Activated T-cell treated with anti-CD3 and anti-CD28 coated beads for 1 hour (primary cell): ENCODE data around the gene TPCN1.
A peak's percentile ranks its signal among the peaks of the same experiment; 100 is the strongest.

ENCODE experiments used
- DNase-seq: peaks from one replicate; pipeline ENCODE4 v3.0.0-alpha.2; 2020; ENCODE audit warnings: low read depth

TPCN1 gene

GRCh38 chr12:113221181-113221996 lies at the start of gene TPCN1:
TPCN1 (plus strand) TSS chr12:113221464; CDS start chr12:113226853, 5,389 bp downstream.
- peak; percentile 98 for DNase-seq

GRCh38 chr12:113171543-113171942 lies 49.7 kb upstream of the TPCN1 start:
- no peak for DNase-seq

- DNase-seq: no peak
Observed at GRCh38 chr12:113172185-113172584, 49.1 kb upstream of the TPCN1 start.

DNA sequence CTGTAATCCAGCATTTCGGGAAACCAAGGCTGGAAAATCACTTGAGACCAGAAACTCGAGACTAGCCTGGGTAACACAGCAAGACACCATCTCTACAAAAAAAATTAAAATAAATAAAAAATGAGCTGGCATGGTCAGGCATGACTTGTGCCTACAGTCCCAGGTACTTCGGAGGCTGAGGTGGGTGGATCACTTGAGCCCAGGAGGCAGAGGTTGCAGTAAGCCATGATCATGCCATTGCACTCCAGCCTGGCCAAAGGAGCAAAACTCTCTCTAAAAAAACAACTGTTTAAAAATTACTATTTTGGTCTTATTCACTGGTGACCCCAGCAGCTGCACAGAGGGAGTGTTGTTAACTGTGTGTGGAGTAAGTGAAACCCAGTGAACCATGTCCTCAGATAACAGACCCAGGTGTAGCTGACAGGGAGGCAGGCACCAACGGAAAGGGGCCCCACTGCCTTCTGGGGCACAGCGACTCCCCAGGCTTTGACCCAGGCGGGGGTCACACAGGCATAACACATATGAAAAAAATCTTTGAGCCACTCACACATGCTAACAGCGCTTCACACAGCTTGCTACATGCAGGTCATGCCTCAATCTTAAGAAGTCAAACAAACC lies 48.1 kb upstream of the TPCN1 start:
- DNase-seq: no peak

GRCh38 chr12:113174461-113175384 lies 46.5 kb upstream of the TPCN1 start:
- peak; percentile 65 for DNase-seq

DNA sequence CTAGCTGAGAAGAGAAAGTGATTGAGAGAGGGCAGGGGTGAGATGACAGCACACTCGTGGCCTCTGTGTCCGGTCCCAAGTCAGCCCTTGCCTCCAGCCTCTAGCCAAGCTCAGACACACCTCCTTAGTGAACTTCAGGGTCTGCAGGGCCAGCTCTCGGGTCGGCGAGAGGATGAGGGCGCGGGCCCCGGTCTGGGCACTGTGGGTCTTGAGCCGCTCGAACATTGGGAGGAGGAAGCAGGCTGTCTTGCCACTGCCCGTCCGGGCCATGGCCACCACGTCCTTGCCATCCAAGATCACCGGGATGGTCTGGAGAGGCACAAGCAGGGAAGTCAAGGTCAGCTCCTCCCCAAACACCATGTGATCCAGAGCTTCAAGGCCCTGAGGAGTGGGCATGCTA lies 42.2 kb upstream of the TPCN1 start:
- DNase-seq: no peak

DNA sequence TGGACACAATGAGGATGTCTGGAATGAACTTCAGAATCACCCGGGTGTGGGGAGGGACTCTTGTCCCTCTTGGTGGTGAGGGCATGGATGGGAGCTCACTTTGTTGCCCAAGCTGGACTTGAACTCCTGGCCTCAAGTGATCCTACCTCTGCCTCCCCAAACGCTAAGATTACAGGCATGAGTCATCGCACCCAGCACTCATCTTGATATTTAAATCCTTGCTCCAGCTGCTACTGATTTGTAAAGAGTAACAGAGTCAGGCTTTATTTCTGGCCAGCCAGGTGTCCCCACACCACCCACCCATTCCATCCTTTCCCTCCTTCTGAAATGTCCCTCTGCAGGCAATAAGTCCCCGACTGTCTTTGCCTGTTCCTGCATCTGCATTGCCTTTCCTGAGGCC lies 40.9 kb upstream of the TPCN1 start:
- no peak for DNase-seq

- no peak for DNase-seq
Observed at GRCh38 chr12:113181975-113182374, 39.3 kb upstream of the TPCN1 start.

DNA sequence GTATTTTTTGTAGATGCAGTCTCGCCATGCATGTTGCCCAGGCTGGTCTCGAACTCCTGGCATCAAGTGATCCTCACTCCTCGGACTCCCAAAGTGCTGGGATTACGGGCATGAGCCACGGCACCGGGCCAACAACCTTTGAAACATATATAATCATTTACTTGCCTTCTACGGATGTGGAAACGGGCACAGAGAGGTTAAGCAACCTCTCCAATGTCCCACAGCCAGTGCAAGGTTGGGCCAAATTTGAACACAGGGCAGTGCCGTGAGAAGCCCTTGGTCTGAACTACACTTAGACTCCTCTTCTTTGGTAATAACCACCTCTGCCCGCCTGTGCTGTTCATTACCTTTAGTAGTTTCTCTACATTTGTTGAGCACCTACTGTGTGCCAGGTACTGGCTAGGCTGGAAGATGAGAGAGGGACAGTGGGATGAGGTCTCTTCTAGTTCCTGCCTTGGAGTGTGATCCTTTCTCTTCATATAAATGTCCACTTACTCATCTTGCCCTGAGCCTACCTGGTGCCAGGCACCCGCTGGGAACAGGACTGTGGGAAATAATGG lies 38.2 kb upstream of the TPCN1 start:
- DNase-seq: no peak

DNA sequence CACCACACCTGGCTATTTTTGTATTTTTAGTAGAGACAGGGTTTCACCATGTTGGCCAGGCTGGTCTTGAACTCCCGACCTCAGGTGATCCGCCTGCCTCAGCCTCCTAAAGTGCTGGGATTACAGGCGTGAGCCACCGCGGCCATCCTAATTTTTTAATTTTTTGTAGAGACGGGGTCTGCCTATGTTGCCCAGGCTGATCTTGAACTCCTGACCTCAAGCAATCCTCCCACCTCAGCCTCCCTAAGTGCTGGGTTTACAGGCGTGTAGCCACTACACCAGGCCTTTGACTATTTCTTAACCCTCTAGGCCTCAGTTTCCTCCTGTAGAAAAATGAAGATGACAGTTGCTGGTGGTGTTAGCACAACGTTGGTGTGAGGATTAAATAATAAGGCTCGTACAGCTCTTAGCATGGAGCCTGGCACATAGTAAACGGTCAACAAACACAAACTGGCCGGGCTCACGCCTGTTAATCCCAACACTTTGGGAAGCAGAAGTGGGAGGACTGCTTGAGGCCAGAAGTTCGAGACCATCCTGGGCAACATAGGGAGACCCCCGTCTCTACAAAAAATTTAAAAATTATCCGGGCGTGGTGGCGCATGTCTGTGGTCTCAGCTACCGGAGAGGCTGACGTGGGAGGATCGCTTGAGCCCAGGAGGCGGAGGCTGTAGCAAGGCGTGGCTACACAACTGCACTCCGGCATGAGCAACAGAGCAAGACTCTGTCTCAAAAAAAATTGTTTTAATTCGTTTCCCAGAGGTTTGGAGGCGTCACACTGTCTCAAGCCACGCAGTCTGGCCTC lies 37.0 kb upstream of the TPCN1 start:
- no peak for DNase-seq

DNA sequence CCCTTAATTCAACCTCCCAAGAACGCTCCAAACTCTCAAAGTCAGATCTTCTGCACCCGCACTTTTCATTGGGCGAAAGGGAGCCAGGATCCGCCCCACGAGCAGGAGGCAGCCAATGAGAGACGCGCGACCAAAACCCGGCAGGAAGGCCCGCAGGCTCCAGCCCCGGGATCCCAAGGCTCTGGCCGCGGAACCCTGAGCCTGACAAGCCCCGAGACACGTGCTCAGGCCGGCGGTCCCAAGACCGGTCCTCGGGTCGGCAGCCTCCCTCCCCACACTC lies 36.4 kb upstream of the TPCN1 start:
- DNase-seq: peak; percentile 71

DNA sequence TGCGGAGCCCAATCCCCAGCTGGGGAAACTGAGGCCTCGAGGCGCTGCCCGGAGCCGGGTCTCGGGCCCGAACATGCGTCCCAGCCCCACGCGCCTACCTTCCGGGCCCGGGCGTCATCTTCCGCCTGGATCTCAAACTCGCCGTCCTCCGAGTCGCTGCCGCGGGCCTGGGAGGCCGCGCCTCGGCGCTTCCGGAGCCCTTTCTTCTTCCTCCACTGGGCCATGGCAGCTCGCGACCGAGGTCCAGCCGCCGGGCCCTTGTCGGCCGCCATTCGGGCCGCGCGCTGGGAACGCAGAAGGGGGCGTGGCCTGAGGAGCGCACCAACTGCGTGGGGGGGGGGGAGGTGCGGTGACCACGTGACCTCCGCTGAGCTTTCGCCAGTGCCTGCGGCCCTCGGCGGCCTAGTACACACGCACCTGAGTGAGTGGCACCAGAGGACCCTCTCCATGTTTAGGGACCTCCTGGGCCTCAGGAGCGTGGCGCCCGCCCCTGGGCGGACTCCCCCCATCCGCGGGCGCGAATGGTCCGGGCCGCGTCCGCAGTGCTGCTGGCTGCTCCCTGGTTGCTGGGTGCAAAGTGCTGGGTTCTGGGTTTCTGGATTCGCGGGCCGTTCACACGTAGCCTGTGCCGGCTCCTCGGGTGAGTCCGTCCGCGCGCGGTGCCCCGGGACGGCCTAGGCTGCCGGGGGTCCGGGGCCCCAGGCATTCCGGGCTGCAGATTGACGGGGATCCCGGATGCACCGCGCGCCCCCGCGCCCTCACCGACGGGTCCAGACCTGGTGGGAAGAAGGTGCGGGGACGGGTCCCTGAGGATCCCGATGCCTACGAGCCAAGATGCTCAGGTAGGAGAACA lies 35.9 kb upstream of the TPCN1 start, which contains the start of the genes DDX54 and RITA1:
Gene DDX54 (minus strand): TSS at position 299 of the 853 bp plus-strand sequence. CDS start 27 bp downstream, at position 272.
Gene RITA1 (plus strand): TSS at position 542 of the 853 bp plus-strand sequence. CDS start 1,026 bp downstream, outside the sequence.
- peak; percentile 74 for DNase-seq

GRCh38 chr12:113186033-113186365 lies 35.3 kb upstream of the TPCN1 start:
- DNase-seq: no peak

DNA sequence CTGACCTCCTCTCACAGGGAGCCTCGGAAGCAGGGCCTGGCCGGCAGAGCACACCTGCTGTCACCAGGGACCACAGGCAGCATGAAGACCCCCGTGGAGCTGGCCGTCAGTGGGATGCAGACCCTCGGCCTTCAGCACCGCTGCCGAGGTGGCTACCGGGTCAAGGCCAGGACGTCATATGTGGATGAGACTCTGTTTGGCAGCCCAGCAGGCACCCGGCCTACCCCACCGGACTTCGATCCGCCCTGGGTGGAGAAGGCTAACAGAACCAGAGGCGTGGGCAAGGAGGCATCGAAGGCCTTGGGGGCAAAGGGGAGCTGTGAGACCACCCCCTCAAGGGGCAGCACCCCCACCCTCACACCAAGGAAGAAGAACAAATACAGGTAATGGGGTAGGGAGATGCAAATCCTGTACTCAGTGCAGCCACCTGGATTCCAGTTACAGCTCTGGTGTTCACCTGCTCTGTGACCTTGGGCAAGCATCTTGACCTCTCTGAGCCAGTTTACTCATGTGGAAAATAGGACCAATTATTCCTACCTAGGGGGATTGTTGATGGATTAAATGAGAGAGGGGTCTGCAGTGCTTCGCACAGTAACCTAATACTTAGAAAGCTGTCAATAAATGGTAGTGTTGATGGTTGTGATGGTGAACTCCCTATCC lies 34.5 kb upstream of the TPCN1 start:
- DNase-seq: no peak

DNA sequence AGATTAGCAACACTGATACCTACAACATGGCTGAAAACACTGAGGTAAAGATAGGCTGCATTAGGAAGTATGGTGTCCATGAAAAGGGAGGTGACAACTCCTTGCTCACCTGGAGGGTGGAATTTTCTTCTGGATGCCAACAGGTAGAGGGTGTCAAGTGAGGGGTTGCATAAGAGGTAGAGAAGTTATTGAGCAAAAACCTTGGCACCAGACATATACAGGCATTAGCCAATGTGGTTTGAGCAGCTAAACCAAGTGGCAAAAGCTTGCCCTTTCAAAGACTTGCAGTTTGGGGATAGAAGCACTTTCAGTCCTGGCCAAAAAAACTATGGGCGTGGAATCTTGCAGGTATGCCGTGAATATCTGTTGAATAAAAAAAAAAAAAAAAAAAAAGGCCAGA lies 31.9 kb upstream of the TPCN1 start:
- no peak for DNase-seq

GRCh38 chr12:113190761-113191160 lies 30.5 kb upstream of the TPCN1 start:
- no peak for DNase-seq

DNA sequence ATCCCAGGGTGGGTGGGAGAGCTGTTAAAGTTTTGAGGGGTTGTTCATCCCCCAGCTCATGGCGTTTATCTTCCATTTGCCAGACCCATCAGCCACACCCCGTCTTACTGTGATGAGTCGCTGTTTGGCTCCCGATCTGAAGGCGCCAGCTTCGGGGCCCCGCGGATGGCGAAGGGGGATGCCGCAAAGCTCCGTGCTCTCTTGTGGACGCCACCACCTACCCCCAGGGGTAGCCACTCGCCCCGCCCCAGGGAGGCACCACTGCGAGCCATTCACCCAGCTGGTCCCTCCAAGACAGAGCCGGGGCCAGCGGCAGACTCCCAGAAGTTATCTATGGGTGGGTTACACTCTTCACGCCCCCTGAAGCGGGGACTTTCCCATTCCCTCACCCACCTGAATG lies 30.0 kb upstream of the TPCN1 start:
- DNase-seq: no peak

GRCh38 chr12:113194971-113195391 lies 26.3 kb upstream of the TPCN1 start:
- no peak for DNase-seq

GRCh38 chr12:113195598-113195997 lies 25.7 kb upstream of the TPCN1 start:
- DNase-seq: no peak

- DNase-seq: no peak
Observed at GRCh38 chr12:113196582-113196981, 24.7 kb upstream of the TPCN1 start.
